Panc1 (cell line): ENCODE measurements around the gene LACTB. TPM values are rescaled to one million over a fixed set of nuclear protein-coding genes. Genes with fewer than 3 reads are reported as not detected.

ENCODE experiments used
- ATAC-seq: fragments of 200-7000 bp; cut with Tn5 transposase; 2 replicates; pipeline ENCODE4 v1.9.1; 2020; ENCODE audit warnings: mild to moderate bottlenecking, moderate library complexity
- BruUV-seq: library from RNA; stranded (reverse); fragments of 400-500 nt; replicated peaks from 2 replicates; lab custom pipeline; 2021; lab: Mats Ljungman, UMichigan
- CTCF ChIA-PET: fragments of 300-600 bp; sonication (Branson Sonifier 250); formaldehyde crosslinking; loops from one replicate; lab custom pipeline; 2022; ENCODE audit warnings: antibody characterized with exemption; lab: Charles Lee
- POLR2A ChIA-PET: fragments of 300-600 bp; sonication (Branson Sonifier 250); formaldehyde crosslinking; loops from one replicate; lab custom pipeline; 2022; ENCODE audit warnings: antibody characterized with exemption; lab: Charles Lee
- DNase-seq: peaks from one replicate; pipeline ENCODE4 v3.0.0-alpha.2; 2010; ENCODE audit warnings: low read depth, low spot score
- H3K27ac ChIP-seq: 2 replicates; pipeline ENCODE4 v1.5.1; 2011; ENCODE audit warnings: mild to moderate bottlenecking, low read length, inconsistent platforms
- H3K27me3 ChIP-seq: fragments of 200-500 bp; sonication (Bioruptor generic); 2 replicates; pipeline ENCODE4 v1.6.0; 2014; ENCODE audit warnings: low read length, inconsistent platforms; ENCODE audit not compliant: control insufficient read depth, insufficient read depth
- H3K36me3 ChIP-seq: fragments of 200-500 bp; sonication (Bioruptor generic); 2 replicates; pipeline ENCODE4 v1.5.1; 2014; ENCODE audit warnings: inconsistent platforms, mild to moderate bottlenecking, low read length, moderate library complexity; ENCODE audit not compliant: control insufficient read depth, insufficient read depth
- H3K4me1 ChIP-seq: 2 replicates; pipeline ENCODE4 v1.5.1; 2011; ENCODE audit warnings: inconsistent platforms, mild to moderate bottlenecking, low read length, moderate library complexity; ENCODE audit not compliant: control insufficient read depth, insufficient read depth
- H3K4me3 ChIP-seq, 2 experiments: 2 replicates each; pipeline ENCODE4 v1.5.1; 2011 to 2012; ENCODE audit warnings: low read depth in 2 of 2, low read length in 2 of 2, mild to moderate bottlenecking in 2 of 2, inconsistent platforms in 1 of 2, moderate library complexity in 1 of 2
- H3K9me3 ChIP-seq: fragments of 200-500 bp; sonication (Bioruptor generic); 2 replicates; pipeline ENCODE4 v1.5.1; 2014; ENCODE audit warnings: low read depth, mild to moderate bottlenecking, inconsistent platforms, low read length, moderate library complexity; ENCODE audit not compliant: control insufficient read depth, insufficient read depth
- POLR2AphosphoS5 ChIP-seq: IDR thresholded peaks from 2 replicates; pipeline ENCODE4 v1.6.1; 2012; ENCODE audit warnings: mild to moderate bottlenecking, low read depth, low read length, moderate library complexity
- SIN3A ChIP-seq: IDR thresholded peaks from 2 replicates; pipeline ENCODE4 v1.6.1; 2012; ENCODE audit warnings: low read depth, mild to moderate bottlenecking, low read length, moderate library complexity, borderline replicate concordance; ENCODE audit not compliant: insufficient read depth
- TCF7L2 ChIP-seq: IDR thresholded peaks from 2 replicates; pipeline ENCODE4 v1.6.1; 2011; ENCODE audit warnings: mild to moderate bottlenecking, low read depth, low read length, inconsistent platforms
- in situ Hi-C: cut with HindIII; loops from 2 replicates; pipeline ENCODE4 v1.10.0; 2016; ENCODE audit warnings: low sequenced_read_pairs, low pct_unique_long_range_greater_than_20kb
- intact Hi-C: fragments of 100-400 bp; cut with micrococcal nuclease; formaldehyde crosslinking; loops from one replicate; pipeline ENCODE4 v1.10.0; 2022; ENCODE audit not compliant: unreplicated experiment
- total RNA-seq: library from RNA; stranded (reverse); gene quantifications from one replicate; pipeline ENCODE4 v1.2.1, GENCODE V29; 2021; ENCODE audit not compliant: unreplicated experiment
- TF ChIP-seq, protein P1 (sequence below): fragments of 450-650 bp; IDR thresholded peaks from 2 replicates; pipeline ENCODE4 v1.5.1; 2017; ENCODE audit warnings: mild to moderate bottlenecking
- TF ChIP-seq, protein P2 (sequence below), 2 experiments: IDR thresholded peaks; 2 replicates each; pipeline ENCODE4 v1.6.1; 2011 to 2012; ENCODE audit warnings: low read depth in 2 of 2, control low read depth in 1 of 2, low read length in 1 of 2, mild to moderate bottlenecking in 1 of 2, moderate library complexity in 1 of 2; ENCODE audit not compliant: insufficient read depth in 1 of 2

The LACTB gene
- total RNA-seq, 1 experiment from 2014 or later, result 18.4 TPM

- Histone ChIP-seq H3K4me1 (peaks cover 3% of the 10 kb centered on the region), H3K9me3 (no peaks in the 10 kb centered on the region), H3K4me3 (no peak overlapping the region), H3K27ac (no peak overlapping the region), H3K27me3 (no peaks in the 10 kb centered on the region), H3K36me3 (no peaks in the 10 kb centered on the region)
- ATAC-seq (no peak), DNase-seq (no peak)
- no peak for TF ChIP-seq SIN3A
- TF ChIP-seq, protein P1, sequence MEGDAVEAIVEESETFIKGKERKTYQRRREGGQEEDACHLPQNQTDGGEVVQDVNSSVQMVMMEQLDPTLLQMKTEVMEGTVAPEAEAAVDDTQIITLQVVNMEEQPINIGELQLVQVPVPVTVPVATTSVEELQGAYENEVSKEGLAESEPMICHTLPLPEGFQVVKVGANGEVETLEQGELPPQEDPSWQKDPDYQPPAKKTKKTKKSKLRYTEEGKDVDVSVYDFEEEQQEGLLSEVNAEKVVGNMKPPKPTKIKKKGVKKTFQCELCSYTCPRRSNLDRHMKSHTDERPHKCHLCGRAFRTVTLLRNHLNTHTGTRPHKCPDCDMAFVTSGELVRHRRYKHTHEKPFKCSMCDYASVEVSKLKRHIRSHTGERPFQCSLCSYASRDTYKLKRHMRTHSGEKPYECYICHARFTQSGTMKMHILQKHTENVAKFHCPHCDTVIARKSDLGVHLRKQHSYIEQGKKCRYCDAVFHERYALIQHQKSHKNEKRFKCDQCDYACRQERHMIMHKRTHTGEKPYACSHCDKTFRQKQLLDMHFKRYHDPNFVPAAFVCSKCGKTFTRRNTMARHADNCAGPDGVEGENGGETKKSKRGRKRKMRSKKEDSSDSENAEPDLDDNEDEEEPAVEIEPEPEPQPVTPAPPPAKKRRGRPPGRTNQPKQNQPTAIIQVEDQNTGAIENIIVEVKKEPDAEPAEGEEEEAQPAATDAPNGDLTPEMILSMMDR, result no peak
- TF ChIP-seq, protein P2, sequence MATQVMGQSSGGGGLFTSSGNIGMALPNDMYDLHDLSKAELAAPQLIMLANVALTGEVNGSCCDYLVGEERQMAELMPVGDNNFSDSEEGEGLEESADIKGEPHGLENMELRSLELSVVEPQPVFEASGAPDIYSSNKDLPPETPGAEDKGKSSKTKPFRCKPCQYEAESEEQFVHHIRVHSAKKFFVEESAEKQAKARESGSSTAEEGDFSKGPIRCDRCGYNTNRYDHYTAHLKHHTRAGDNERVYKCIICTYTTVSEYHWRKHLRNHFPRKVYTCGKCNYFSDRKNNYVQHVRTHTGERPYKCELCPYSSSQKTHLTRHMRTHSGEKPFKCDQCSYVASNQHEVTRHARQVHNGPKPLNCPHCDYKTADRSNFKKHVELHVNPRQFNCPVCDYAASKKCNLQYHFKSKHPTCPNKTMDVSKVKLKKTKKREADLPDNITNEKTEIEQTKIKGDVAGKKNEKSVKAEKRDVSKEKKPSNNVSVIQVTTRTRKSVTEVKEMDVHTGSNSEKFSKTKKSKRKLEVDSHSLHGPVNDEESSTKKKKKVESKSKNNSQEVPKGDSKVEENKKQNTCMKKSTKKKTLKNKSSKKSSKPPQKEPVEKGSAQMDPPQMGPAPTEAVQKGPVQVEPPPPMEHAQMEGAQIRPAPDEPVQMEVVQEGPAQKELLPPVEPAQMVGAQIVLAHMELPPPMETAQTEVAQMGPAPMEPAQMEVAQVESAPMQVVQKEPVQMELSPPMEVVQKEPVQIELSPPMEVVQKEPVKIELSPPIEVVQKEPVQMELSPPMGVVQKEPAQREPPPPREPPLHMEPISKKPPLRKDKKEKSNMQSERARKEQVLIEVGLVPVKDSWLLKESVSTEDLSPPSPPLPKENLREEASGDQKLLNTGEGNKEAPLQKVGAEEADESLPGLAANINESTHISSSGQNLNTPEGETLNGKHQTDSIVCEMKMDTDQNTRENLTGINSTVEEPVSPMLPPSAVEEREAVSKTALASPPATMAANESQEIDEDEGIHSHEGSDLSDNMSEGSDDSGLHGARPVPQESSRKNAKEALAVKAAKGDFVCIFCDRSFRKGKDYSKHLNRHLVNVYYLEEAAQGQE (IDR thresholded peaks at IDR 0.05; ENCODE audit: insufficient read depth in 1 of 2, low read depth in 2 of 2, low read length in 1 of 2), result no peak
- no peak for TF ChIP-seq POLR2AphosphoS5
- no peak for TF ChIP-seq TCF7L2
- intact Hi-C loops, result no loop called here
- BruUV-seq, result no TSS peak
- in situ Hi-C loops, result no loop called here
- ChIA-PET CTCF (interaction anchor here (0.9 kb wide), 1 partner anchor 41 kb away, joined by 6 read pairs; no protein-coding TSS in a partner anchor), POLR2A (no interaction called here)
Observed at GRCh38 chr15:63089260-63090043, 32.2 kb upstream of the LACTB start.

GRCh38 chr15:63090472-63090871, 31.2 kb upstream of the LACTB start:
- in situ Hi-C loops, result no loop called here
- ChIA-PET CTCF (interaction anchor here (0.8 kb wide), 1 partner anchor 309 kb away, joined by 3 read pairs; no protein-coding TSS in a partner anchor), POLR2A (no interaction called here)
- BruUV-seq, result no TSS peak
- no peaks in the 10 kb centered on the region for H3K27me3 ChIP-seq
- DNase-seq (no peak), ATAC-seq (no peak)
- H3K27ac ChIP-seq, result no peak overlapping the region
- TF ChIP-seq, protein P2 (IDR thresholded peaks at IDR 0.05; ENCODE audit: insufficient read depth in 1 of 2, low read depth in 2 of 2, low read length in 1 of 2), result no peak
- TF ChIP-seq, protein P1, result no peak
- no peak for TF ChIP-seq SIN3A
- H3K36me3 ChIP-seq, result no peaks in the 10 kb centered on the region
- intact Hi-C loops, result no loop called here
- H3K4me3 ChIP-seq, result no peak overlapping the region
- no peaks in the 10 kb centered on the region for H3K9me3 ChIP-seq
- H3K4me1 ChIP-seq, result peaks cover 7% of the 10 kb centered on the region
